GM12801 (cell line): ENCODE results near the gene VRK3.

Experiments
- TF ChIP-seq, protein P1 (sequence below): IDR thresholded peaks from one replicate; pipeline ENCODE4 v1.5.1; 2011; ENCODE audit warnings: control low read depth; ENCODE audit not compliant: insufficient read length; ENCODE audit errors: extremely low read depth

VRK3 gene

DNA sequence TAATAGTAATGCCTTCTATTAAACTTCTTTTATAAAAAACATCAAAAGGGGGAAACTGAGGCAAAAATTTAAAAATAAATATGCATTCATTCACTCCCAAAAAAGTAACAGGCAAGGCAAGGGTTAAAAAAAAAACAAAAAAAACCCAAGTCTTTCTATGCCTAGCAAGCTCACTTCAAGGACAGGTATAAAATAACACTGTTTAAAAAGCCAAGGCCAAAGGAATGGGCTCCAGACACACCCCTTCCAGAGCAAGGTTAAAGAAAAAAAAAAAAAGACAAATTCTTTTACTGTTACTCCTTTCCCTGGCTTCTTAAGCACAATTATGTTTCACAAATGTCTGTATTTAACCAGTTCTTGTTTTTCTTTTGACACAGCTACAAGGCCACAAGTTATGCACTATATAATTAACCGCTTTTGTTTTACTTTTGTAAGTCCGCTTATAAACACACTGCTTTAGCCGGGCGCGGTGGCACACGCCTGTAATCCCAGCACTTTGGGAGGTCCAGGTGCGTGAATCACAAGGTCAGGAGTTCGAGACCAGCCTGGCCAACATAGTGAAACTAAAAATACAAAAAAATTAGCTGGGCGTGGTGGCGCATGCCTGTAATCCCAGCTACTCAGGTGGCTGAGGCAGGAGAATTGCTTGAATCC, 67.8 kb downstream of the VRK3 start:
- TF ChIP-seq, protein P1, sequence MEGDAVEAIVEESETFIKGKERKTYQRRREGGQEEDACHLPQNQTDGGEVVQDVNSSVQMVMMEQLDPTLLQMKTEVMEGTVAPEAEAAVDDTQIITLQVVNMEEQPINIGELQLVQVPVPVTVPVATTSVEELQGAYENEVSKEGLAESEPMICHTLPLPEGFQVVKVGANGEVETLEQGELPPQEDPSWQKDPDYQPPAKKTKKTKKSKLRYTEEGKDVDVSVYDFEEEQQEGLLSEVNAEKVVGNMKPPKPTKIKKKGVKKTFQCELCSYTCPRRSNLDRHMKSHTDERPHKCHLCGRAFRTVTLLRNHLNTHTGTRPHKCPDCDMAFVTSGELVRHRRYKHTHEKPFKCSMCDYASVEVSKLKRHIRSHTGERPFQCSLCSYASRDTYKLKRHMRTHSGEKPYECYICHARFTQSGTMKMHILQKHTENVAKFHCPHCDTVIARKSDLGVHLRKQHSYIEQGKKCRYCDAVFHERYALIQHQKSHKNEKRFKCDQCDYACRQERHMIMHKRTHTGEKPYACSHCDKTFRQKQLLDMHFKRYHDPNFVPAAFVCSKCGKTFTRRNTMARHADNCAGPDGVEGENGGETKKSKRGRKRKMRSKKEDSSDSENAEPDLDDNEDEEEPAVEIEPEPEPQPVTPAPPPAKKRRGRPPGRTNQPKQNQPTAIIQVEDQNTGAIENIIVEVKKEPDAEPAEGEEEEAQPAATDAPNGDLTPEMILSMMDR, result no peak

DNA sequence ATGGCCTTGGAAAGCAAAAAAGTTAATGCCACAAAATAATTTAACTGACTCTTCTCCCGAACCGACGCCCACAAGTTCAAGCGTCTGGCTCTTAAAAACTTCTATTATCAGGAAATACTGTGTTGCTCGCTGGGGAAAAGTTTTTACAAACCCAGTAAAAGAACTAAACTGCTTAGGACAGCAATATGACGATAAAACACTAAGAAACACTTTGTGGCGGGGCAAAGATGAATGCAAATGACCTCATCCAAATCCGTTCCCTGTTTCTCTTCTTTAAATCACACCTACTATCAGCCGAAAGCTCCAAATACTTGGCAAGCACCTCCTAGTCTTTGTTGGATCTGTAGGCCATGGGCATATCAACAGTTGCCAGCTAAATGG, 69.1 kb downstream of the VRK3 start:
- TF ChIP-seq, protein P1, result no peak

DNA sequence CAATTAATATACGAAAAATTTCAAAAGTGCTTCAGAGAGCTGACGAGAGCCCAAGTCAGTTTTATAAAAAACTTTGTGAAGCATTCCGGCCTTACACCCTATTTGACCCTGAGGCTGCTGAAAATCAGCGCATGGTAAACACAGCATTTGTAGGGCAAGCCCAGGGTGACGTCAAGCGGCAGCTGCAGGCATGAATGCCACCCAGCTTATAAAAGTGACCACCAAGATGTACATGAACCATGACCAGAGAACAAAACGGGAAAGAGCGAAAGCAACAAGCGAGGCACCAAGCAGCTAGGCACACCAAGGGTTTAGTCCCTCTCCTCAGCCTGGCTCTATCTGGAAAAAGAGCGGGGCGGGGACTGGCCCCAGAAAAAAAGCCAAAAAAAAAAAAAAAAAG, 70.2 kb downstream of the VRK3 start:
- TF ChIP-seq, protein P1, result no peak

DNA sequence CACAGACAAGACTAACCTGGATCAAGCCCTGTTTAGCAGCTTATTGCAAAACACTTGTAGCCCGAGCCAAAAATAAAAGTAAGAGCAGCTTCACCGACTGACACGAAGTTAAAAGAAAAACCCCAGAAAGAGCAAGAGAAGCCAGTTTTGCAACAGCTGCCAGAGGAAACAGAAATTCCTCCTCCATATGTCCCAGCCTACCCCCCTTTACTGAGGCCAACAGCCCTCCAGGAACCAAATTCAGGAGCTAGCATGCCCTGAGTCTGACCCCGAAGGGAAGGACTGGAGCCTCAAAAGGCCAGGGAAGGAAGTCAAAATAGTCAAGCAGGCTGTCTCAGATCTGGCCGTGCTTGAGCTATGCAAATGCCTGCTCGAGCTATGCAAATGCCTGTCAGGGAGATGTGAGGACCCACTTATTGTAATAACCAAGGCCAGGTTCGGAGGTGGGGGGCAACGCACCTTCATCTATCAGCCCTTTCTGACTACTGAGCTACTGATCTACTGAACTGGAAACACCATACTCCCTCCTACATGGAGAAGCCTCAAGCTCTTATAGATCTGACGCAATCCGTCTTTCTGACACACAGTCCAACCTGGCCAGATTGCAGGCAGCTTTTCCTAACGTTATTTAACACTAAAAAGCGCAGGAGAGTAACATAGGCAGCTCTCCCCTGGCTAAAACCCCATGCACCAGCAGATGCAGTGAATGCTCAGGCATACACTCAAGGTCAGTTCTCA, 70.9 kb downstream of the VRK3 start:
- TF ChIP-seq, protein P1, result no peak

DNA sequence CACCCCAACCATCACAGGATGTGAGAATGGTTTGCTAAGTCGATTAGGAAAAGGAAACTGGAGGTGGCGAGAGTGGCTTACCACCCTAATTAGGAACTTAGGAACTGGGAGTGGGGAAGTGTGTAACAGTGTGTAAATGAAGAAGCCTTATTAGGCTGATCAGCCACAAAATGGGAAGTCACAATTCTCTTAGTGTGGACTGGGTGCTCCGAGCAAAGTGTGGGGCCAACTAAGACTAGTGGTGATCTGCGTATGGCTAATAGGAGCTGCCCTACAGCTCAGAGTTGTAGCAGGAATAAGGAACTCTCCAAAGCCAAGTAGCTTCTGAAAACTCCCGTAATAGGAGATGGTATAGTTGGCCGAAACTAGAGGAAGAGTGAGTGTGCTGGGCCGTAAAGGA, 71.8 kb downstream of the VRK3 start:
- TF ChIP-seq, protein P1, result no peak

DNA sequence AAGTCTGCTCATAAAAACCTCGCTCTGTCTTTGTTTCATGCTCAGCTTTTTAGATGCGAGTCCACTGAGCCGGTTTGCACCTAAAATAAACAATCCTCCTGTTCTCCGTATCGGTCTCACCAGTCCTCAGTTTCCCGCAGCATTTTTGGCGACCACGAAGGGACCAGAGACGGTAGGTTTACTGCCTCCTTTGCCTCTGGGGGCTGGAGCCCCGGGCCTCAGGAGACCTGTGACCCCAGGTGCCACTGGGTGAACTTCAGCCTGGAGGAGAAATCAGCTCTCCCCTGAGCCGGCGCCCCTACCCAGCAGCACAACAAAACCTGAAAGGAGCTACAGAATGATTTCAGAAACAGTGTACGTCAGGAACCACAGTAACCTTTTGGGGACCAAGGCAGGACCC, 72.3 kb downstream of the VRK3 start:
- TF ChIP-seq, protein P1, result no peak

DNA sequence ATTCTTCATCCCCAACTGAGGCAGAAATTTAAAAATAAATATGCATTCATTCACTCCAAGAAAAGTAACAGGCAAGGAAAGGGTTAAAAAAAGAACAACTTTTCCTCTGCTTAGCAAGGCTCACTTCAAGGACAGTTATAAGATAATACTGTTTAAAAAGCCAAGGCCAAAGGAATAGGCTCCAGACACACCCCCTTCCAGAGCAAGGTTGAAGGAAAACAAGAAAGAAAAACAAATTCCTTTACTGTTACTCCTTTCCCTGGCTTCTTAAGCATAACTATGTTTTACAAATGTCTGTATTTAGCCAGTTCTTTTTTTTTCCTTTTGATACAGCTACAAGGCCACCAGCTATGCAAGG, 72.7 kb downstream of the VRK3 start:
- TF ChIP-seq, protein P1, result no peak
